ENCODE data around the gene FIBP.

GRCh38 chr11:65894034-65894591, 5.8 kb upstream of the FIBP start:
- TF ChIP-seq SIX5 (IDR thresholded peaks at IDR 0.05; ENCODE audit: low read depth, low read length) (no peak), EP300 (IDR thresholded peaks at IDR 0.05; ENCODE audit: borderline replicate concordance in 1 of 2, low read depth in 2 of 2, low read length in 2 of 2) (no peak), EZH2 (IDR thresholded peaks at IDR 0.05; ENCODE audit: low read depth, low read length, severe bottlenecking) (no peak), RBBP5 (IDR thresholded peaks at IDR 0.05; ENCODE audit: borderline replicate concordance, low read depth, low read length) (no peak), CTCF (IDR thresholded peaks at IDR 0.05; ENCODE audit: control extremely low read depth in 1 of 3, insufficient read depth in 1 of 3, low read depth in 1 of 3, low read length in 3 of 3) (no peak), TBP (IDR thresholded peaks at IDR 0.05; ENCODE audit: low read depth, low read length) (no peak), SRF (IDR thresholded peaks at IDR 0.05; ENCODE audit: low read depth, low read length) (no peak), NANOG (IDR thresholded peaks at IDR 0.05; ENCODE audit: insufficient read depth, low read depth, low read length, poor library complexity, severe bottlenecking) (no peak), KDM1A (IDR thresholded peaks at IDR 0.05; ENCODE audit: borderline replicate concordance, low read length) (no peak), USF2 (IDR thresholded peaks at IDR 0.05; ENCODE audit: low read length) (no peak), YY1 (IDR thresholded peaks at IDR 0.05; ENCODE audit: low read depth, low read length) (no peak), POLR2A (IDR thresholded peaks at IDR 0.05; ENCODE audit: control extremely low read depth in 1 of 2, low read depth in 2 of 2, low read length in 2 of 2) (no peak; a peak in 1 of 3 replicates), POLR2AphosphoS5 (IDR thresholded peaks at IDR 0.05; ENCODE audit: low read depth, low read length) (no peak)
